ENCODE data around the gene RBMS1. TPM values are rescaled to one million over a fixed set of nuclear protein-coding genes. Genes with fewer than 3 reads are reported as not detected.

Gene RBMS1
- total and polyA plus RNA-seq, 2 donors (not counting 1 experiment from before 2014, with no cell fraction given): 18.0 to 36.7 TPM

DNA sequence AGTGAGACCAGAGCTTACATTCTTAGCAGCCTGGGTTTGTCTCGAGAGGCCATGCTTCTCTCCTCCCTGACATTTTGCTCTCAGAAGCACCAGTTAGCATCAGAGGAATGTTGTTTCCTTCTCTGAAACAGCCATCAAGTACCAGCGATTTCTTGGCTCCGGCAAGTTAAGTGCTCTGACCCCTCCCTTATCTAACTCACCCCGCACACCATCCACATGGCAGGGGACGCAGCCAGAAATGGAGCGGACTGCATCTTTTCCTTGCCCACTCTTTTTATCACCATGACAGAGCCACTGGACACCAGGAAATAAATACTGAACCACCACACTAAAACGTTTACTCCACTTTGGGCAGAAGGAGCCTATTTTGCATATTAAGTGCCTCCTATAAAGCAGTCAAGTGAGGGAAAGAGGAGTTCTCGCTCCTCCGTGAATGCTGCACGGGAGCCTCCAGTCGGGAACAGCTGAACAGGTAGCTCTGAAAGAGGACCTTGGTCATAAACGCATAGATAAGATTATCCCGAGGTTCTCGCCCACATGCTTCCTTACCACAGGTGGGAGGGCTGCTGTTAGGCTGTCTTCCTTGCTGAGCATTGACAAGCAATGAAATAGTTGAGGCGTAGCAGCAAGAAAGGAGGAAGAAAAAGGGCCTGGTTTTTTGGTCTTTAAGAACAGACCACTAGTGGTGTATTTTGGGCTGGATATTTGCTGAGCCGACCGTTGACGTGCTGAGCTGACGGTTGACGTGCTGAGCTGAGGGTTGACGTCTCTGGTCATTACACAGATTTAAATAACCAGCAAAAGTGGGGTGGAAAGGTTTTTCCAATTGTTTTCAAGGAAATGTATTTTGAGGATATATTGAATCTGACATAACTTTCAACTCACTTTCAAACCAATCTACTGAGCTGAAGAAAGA lies 222.2 kb downstream of the RBMS1 start:
- H3K9ac ChIP-seq (ENCODE audit: low read length): no peak overlapping the region
- Mint-ChIP-seq H3K9me3 (ENCODE audit: insufficient read depth) (no peaks in the 10 kb centered on the region), H3K4me1 (peaks cover 13% of the 10 kb centered on the region), H3K27ac (no peak overlapping the region), H3K27me3 (peaks cover 3% of the 10 kb centered on the region), H3K4me3 (peak overlapping the region; percentile 2)
- no peaks in the 10 kb centered on the region for H3K27me3 ChIP-seq (replicated peaks in 1 of 4; ENCODE audit: control extremely low read depth in 1 of 4, control insufficient read depth in 3 of 4, insufficient read depth in 4 of 4, low read length in 3 of 4)
- no peak overlapping the region for H3K27ac ChIP-seq (ENCODE audit: low read length in 2 of 2)
- DNase-seq (peak; percentile 7), ATAC-seq (ENCODE audit: low read depth) (no peak)
- intact Hi-C loops (cut with micrococcal nuclease): loop anchor here (5.0 kb wide), 1 partner anchor 136 kb away; no protein-coding TSS in a partner anchor
- ChIA-PET CTCF (interaction anchor here (0.6 to 2.6 kb wide), 10 partner anchors 12 to 719 kb away, joined by 3 to 26 read pairs (median 4); no protein-coding TSS in a partner anchor), POLR2A (no interaction called here)
- H3K79me2 ChIP-seq (ENCODE audit: control insufficient read depth, insufficient read depth, low read length): no peaks in the 10 kb centered on the region
- TF ChIP-seq, protein P1, sequence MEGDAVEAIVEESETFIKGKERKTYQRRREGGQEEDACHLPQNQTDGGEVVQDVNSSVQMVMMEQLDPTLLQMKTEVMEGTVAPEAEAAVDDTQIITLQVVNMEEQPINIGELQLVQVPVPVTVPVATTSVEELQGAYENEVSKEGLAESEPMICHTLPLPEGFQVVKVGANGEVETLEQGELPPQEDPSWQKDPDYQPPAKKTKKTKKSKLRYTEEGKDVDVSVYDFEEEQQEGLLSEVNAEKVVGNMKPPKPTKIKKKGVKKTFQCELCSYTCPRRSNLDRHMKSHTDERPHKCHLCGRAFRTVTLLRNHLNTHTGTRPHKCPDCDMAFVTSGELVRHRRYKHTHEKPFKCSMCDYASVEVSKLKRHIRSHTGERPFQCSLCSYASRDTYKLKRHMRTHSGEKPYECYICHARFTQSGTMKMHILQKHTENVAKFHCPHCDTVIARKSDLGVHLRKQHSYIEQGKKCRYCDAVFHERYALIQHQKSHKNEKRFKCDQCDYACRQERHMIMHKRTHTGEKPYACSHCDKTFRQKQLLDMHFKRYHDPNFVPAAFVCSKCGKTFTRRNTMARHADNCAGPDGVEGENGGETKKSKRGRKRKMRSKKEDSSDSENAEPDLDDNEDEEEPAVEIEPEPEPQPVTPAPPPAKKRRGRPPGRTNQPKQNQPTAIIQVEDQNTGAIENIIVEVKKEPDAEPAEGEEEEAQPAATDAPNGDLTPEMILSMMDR (IDR thresholded peaks at IDR 0.05): no peak
- H3K9me3 ChIP-seq (ENCODE audit: control extremely low read depth in 1 of 3, control insufficient read depth in 2 of 3, insufficient read depth in 1 of 3, low read length in 2 of 3): no peaks in the 10 kb centered on the region
- H3K4me1 ChIP-seq (ENCODE audit: control insufficient read depth in 2 of 2, insufficient read depth in 2 of 2, low read length in 2 of 2): peaks cover 6 to 15% of the 10 kb centered on the region in 2 donors
- no peak overlapping the region for H3K4me2 ChIP-seq (replicated peaks; ENCODE audit: low read depth, low read length, poor library complexity, severe bottlenecking)
- no peak overlapping the region for H2AFZ ChIP-seq (ENCODE audit: insufficient read depth, low read depth, low read length, poor library complexity, severe bottlenecking)
- WGBS (ENCODE audit: insufficient coverage): 98% methylated on average over 16 of the region's 21 CpGs
- H3K36me3 ChIP-seq (replicated peaks in 1 of 2; ENCODE audit: control extremely low read depth in 1 of 2, control insufficient read depth in 1 of 2, extremely low read depth in 1 of 2, insufficient read depth in 2 of 2, low read length in 1 of 2): peaks cover 11 to 15% of the 10 kb centered on the region in 2 experiments
- H4K20me1 ChIP-seq (ENCODE audit: control insufficient read depth, insufficient read depth, low read length, poor library complexity, severe bottlenecking): no peaks in the 10 kb centered on the region
- H3K4me3 ChIP-seq (ENCODE audit: control extremely low read depth in 1 of 5, extremely low read depth in 1 of 5, insufficient read depth in 1 of 5, low read depth in 2 of 5, low read length in 4 of 5): no peak overlapping the region

DNA sequence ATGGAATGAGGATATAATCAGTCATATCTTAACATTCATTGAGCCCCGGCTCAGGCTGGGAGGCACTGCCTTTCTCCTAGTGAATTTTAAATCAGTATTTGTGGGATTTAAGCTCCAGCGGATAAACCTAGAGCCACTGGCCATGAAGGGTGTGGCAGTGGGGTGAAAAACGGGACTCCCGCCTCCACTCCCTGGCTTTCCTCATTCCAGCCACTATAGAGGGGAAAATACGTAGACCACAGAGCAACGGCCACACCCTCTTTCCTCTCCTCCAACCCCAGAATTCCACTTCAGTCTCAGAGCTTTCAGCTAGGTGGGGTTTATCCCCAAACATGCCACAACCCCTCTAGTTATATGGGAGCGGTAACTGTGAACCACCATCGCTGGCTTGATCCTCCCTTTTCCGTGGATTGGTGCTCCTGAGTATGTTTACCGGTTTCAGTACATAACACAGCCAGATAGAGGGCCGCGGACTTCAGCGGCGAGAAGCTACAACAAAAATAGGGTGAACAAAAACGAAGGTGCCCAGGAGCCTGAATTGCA lies 223.0 kb downstream of the RBMS1 start:
- Histone ChIP-seq H3K79me2 (ENCODE audit: control insufficient read depth, insufficient read depth, low read length) (no peaks in the 10 kb centered on the region), H3K27me3 (replicated peaks in 1 of 4; ENCODE audit: control extremely low read depth in 1 of 4, control insufficient read depth in 3 of 4, insufficient read depth in 4 of 4, low read length in 3 of 4) (no peaks in the 10 kb centered on the region), H3K27ac (ENCODE audit: low read length in 2 of 2) (no peak overlapping the region), H3K36me3 (replicated peaks in 1 of 2; ENCODE audit: control extremely low read depth in 1 of 2, control insufficient read depth in 1 of 2, extremely low read depth in 1 of 2, insufficient read depth in 2 of 2, low read length in 1 of 2) (peaks cover 4 to 10% of the 10 kb centered on the region in 2 experiments), H4K20me1 (ENCODE audit: control insufficient read depth, insufficient read depth, low read length, poor library complexity, severe bottlenecking) (no peaks in the 10 kb centered on the region), H3K9ac (ENCODE audit: low read length) (peak overlapping the region; percentile 68), H3K4me2 (replicated peaks; ENCODE audit: low read depth, low read length, poor library complexity, severe bottlenecking) (peak overlapping the region; percentile 89), H2AFZ (ENCODE audit: insufficient read depth, low read depth, low read length, poor library complexity, severe bottlenecking) (peak overlapping the region; percentile 96), H3K9me3 (ENCODE audit: control extremely low read depth in 1 of 3, control insufficient read depth in 2 of 3, insufficient read depth in 1 of 3, low read length in 2 of 3) (no peaks in the 10 kb centered on the region), H3K4me3 (ENCODE audit: control extremely low read depth in 1 of 5, extremely low read depth in 1 of 5, insufficient read depth in 1 of 5, low read depth in 2 of 5, low read length in 4 of 5) (peak overlapping the region in 2 of 5 experiments; percentile 58 to 75), H3K4me1 (ENCODE audit: control insufficient read depth in 2 of 2, insufficient read depth in 2 of 2, low read length in 2 of 2) (peaks cover 6 to 15% of the 10 kb centered on the region in 2 donors)
- TF ChIP-seq, protein P1 (IDR thresholded peaks at IDR 0.05): no peak
- TF ChIP-seq EZH2 (IDR thresholded peaks at IDR 0.05; ENCODE audit: borderline replicate concordance, insufficient read depth, low read depth, low read length, poor library complexity, severe bottlenecking): no peak
- no peak for ATAC-seq (ENCODE audit: low read depth)
- H3K9me3 Mint-ChIP-seq (ENCODE audit: insufficient read depth): no peaks in the 10 kb centered on the region
- POLR2A ChIA-PET: no interaction called here
- peak overlapping the region; percentile 50 for H3K27ac Mint-ChIP-seq
- DNase-seq: no peak
- CTCF ChIA-PET: interaction anchor here (0.8 to 2.6 kb wide), 16 partner anchors 13 to 724 kb away, joined by 3 to 26 read pairs (median 4); no protein-coding TSS in a partner anchor
- WGBS (ENCODE audit: insufficient coverage): 100% methylated on average over 11 of the region's 15 CpGs
- H3K4me1 Mint-ChIP-seq: peaks cover 13% of the 10 kb centered on the region
- peaks cover 3% of the 10 kb centered on the region for H3K27me3 Mint-ChIP-seq
- H3K4me3 Mint-ChIP-seq: peak overlapping the region; percentile 93
- intact Hi-C loops (cut with micrococcal nuclease): loop anchor here (5.0 kb wide), 1 partner anchor 137 kb away; no protein-coding TSS in a partner anchor
